ENCODE data around the gene RBP4.

RBP4 gene

GRCh38 chr10:93579089-93579488 is 21.9 kb downstream of the RBP4 start:
- no peak overlapping the region for H3K9ac ChIP-seq (ENCODE audit: insufficient read length)
- no peak overlapping the region for H3K4me3 ChIP-seq
- no peak overlapping the region for H3K27ac ChIP-seq
- TF ChIP-seq FOXP2 (optimal IDR thresholded peaks at IDR 0.05; ENCODE audit: control extremely low read depth, extremely low read length, insufficient read depth) (no peak), EZH2 (IDR thresholded peaks at IDR 0.05) (no peak), POLR2AphosphoS5 (IDR thresholded peaks at IDR 0.05; ENCODE audit: borderline replicate concordance, low read depth, low read length) (no peak)
- H3K36me3 ChIP-seq (ENCODE audit: insufficient read depth, low read length): no peaks in the 10 kb centered on the region
- H3K9me3 ChIP-seq (ENCODE audit: low read depth, low read length): no peaks in the 10 kb centered on the region
- DNase-seq (ENCODE audit: low read depth, low spot score): no peak

DNA sequence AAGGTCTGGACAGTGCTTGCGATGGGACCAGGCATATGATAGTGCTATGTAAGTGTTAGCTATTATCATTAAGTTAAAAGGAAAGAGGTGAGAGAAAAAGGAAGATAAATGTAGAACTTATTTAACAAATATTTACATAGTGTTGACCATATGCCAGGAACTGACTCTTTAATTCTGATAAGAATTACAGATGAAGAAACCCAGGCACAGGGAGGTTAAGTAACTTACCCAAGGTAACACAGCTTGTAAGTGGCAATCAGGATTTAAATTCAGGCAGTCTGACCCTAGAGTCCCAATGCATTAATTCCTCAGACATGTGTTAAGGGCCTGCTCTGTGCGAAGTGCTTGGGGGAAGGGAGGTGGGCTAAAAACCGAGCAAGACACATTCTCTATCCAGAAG is 23.5 kb downstream of the RBP4 start:
- H3K9ac ChIP-seq (ENCODE audit: insufficient read length): no peak overlapping the region
- no peak overlapping the region for H3K4me3 ChIP-seq
- no peak for TF ChIP-seq FOXP2 (optimal IDR thresholded peaks at IDR 0.05; ENCODE audit: control extremely low read depth, extremely low read length, insufficient read depth)
- TF ChIP-seq POLR2AphosphoS5 (IDR thresholded peaks at IDR 0.05; ENCODE audit: borderline replicate concordance, low read depth, low read length): no peak
- no peak for TF ChIP-seq EZH2 (IDR thresholded peaks at IDR 0.05)
- DNase-seq (ENCODE audit: low read depth, low spot score): no peak
- no peak overlapping the region for H3K27ac ChIP-seq
- H3K9me3 ChIP-seq (ENCODE audit: low read depth, low read length): no peaks in the 10 kb centered on the region
- no peaks in the 10 kb centered on the region for H3K36me3 ChIP-seq (ENCODE audit: insufficient read depth, low read length)

GRCh38 chr10:93576888-93577287 is 24.1 kb downstream of the RBP4 start:
- no peak for DNase-seq (ENCODE audit: low read depth, low spot score)
- H3K9ac ChIP-seq (ENCODE audit: insufficient read length): no peak overlapping the region
- H3K27ac ChIP-seq: no peak overlapping the region
- no peaks in the 10 kb centered on the region for H3K9me3 ChIP-seq (ENCODE audit: low read depth, low read length)
- no peaks in the 10 kb centered on the region for H3K36me3 ChIP-seq (ENCODE audit: insufficient read depth, low read length)
- TF ChIP-seq EZH2 (IDR thresholded peaks at IDR 0.05) (no peak), FOXP2 (optimal IDR thresholded peaks at IDR 0.05; ENCODE audit: control extremely low read depth, extremely low read length, insufficient read depth) (no peak), POLR2AphosphoS5 (IDR thresholded peaks at IDR 0.05; ENCODE audit: borderline replicate concordance, low read depth, low read length) (no peak)
- H3K4me3 ChIP-seq: no peak overlapping the region

- no peak for DNase-seq (ENCODE audit: low read depth, low spot score)
- no peak overlapping the region for H3K4me3 ChIP-seq
- no peaks in the 10 kb centered on the region for H3K36me3 ChIP-seq (ENCODE audit: insufficient read depth, low read length)
- no peak overlapping the region for H3K27ac ChIP-seq
- TF ChIP-seq EZH2 (IDR thresholded peaks at IDR 0.05): no peak
- no peak for TF ChIP-seq FOXP2 (optimal IDR thresholded peaks at IDR 0.05; ENCODE audit: control extremely low read depth, extremely low read length, insufficient read depth)
- no peak for TF ChIP-seq POLR2AphosphoS5 (IDR thresholded peaks at IDR 0.05; ENCODE audit: borderline replicate concordance, low read depth, low read length)
- no peak overlapping the region for H3K9ac ChIP-seq (ENCODE audit: insufficient read length)
- no peaks in the 10 kb centered on the region for H3K9me3 ChIP-seq (ENCODE audit: low read depth, low read length)
Measured at GRCh38 chr10:93573924-93574323, 27.1 kb downstream of the RBP4 start.

GRCh38 chr10:93573051-93573909 is 27.8 kb downstream of the RBP4 start:
- no peak for TF ChIP-seq POLR2AphosphoS5 (IDR thresholded peaks at IDR 0.05; ENCODE audit: borderline replicate concordance, low read depth, low read length)
- no peak for TF ChIP-seq FOXP2 (optimal IDR thresholded peaks at IDR 0.05; ENCODE audit: control extremely low read depth, extremely low read length, insufficient read depth)
- no peak overlapping the region for H3K4me3 ChIP-seq
- H3K9me3 ChIP-seq (ENCODE audit: low read depth, low read length): no peaks in the 10 kb centered on the region
- H3K9ac ChIP-seq (ENCODE audit: insufficient read length): no peak overlapping the region
- H3K27ac ChIP-seq: no peak overlapping the region
- H3K36me3 ChIP-seq (ENCODE audit: insufficient read depth, low read length): no peaks in the 10 kb centered on the region
- DNase-seq (ENCODE audit: low read depth, low spot score): no peak

- TF ChIP-seq POLR2AphosphoS5 (IDR thresholded peaks at IDR 0.05; ENCODE audit: borderline replicate concordance, low read depth, low read length) (no peak), FOXP2 (optimal IDR thresholded peaks at IDR 0.05; ENCODE audit: control extremely low read depth, extremely low read length, insufficient read depth) (no peak), EZH2 (IDR thresholded peaks at IDR 0.05) (no peak)
Measured at GRCh38 chr10:93572606-93573005, 28.4 kb downstream of the RBP4 start.

GRCh38 chr10:93570383-93570782 is 30.7 kb downstream of the RBP4 start:
- no peaks in the 10 kb centered on the region for H3K9me3 ChIP-seq (ENCODE audit: low read depth, low read length)
- no peaks in the 10 kb centered on the region for H3K36me3 ChIP-seq (ENCODE audit: insufficient read depth, low read length)
- no peak overlapping the region for H3K4me3 ChIP-seq
- no peak overlapping the region for H3K27ac ChIP-seq
- DNase-seq (ENCODE audit: low read depth, low spot score): no peak
- H3K9ac ChIP-seq (ENCODE audit: insufficient read length): no peak overlapping the region
- TF ChIP-seq POLR2AphosphoS5 (IDR thresholded peaks at IDR 0.05; ENCODE audit: borderline replicate concordance, low read depth, low read length) (no peak), FOXP2 (optimal IDR thresholded peaks at IDR 0.05; ENCODE audit: control extremely low read depth, extremely low read length, insufficient read depth) (no peak), EZH2 (IDR thresholded peaks at IDR 0.05) (no peak)

More at GRCh38 chr10:93572606-93573005, 28.4 kb downstream of the RBP4 start:
- Histone ChIP-seq H3K36me3 (ENCODE audit: insufficient read depth, low read length) (no peaks in the 10 kb centered on the region), H3K27ac (no peak overlapping the region), H3K4me3 (no peak overlapping the region), H3K9me3 (ENCODE audit: low read depth, low read length) (no peaks in the 10 kb centered on the region), H3K9ac (ENCODE audit: insufficient read length) (no peak overlapping the region)
- DNase-seq (ENCODE audit: low read depth, low spot score): no peak

DNA sequence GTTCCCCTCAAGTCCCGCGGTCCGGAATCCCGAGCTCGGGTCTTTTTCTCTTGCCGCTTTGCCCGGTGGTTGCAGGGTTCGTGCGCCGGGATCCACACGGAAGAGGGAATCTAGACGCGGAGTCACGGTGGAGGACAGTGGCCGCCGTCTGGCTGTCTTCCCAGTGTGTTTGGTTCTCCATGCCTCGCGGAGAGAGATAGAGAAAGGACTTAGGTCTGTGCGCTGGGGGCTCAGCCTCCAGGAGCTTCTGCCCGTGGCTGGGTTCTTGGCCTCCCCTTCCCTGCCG is 33.0 kb downstream of the RBP4 start:
- no peak for DNase-seq (ENCODE audit: low read depth, low spot score)
- Histone ChIP-seq H3K9me3 (ENCODE audit: low read depth, low read length) (no peaks in the 10 kb centered on the region), H3K36me3 (ENCODE audit: insufficient read depth, low read length) (no peaks in the 10 kb centered on the region), H3K9ac (ENCODE audit: insufficient read length) (no peak overlapping the region), H3K27ac (no peak overlapping the region), H3K4me3 (no peak overlapping the region)
- TF ChIP-seq FOXP2 (optimal IDR thresholded peaks at IDR 0.05; ENCODE audit: control extremely low read depth, extremely low read length, insufficient read depth): no peak
- no peak for TF ChIP-seq POLR2AphosphoS5 (IDR thresholded peaks at IDR 0.05; ENCODE audit: borderline replicate concordance, low read depth, low read length)
- no peak for TF ChIP-seq EZH2 (IDR thresholded peaks at IDR 0.05)
